AG09309 (cell line): ENCODE measurements around the gene STOM.
A peak's percentile ranks its signal among the peaks of the same experiment; 100 is the strongest.

Experiments
- DNase-seq: peaks from one replicate; pipeline ENCODE4 v3.0.0-alpha.2; 2010; ENCODE audit warnings: low read depth
- H3K4me3 ChIP-seq: 2 replicates; pipeline ENCODE4 v1.5.1; 2011; ENCODE audit warnings: mild to moderate bottlenecking, low read depth, low read length, moderate library complexity; ENCODE audit not compliant: control insufficient read depth
- CTCF ChIP-seq: IDR thresholded peaks from 2 replicates; pipeline ENCODE4 v1.5.1; 2011; ENCODE audit warnings: mild to moderate bottlenecking, low read depth, low read length, inconsistent platforms; ENCODE audit not compliant: insufficient read depth, control insufficient read depth; ENCODE audit errors: missing control alignments

The STOM gene

GRCh38 chr9:121369595-121370265 is at the start of gene STOM:
STOM (minus strand) TSS chr9:121370250; CDS start chr9:121370187, 63 bp downstream.
- no peak for TF ChIP-seq CTCF
- DNase-seq, result peak; percentile 64
- H3K4me3 ChIP-seq, result peak within 1 kb of the TSS; percentile 72

GRCh38 chr9:121411993-121412392 is 41.9 kb upstream of the STOM start:
- no peak for DNase-seq
- no peak overlapping the region for H3K4me3 ChIP-seq
- no peak for TF ChIP-seq CTCF

- no peak overlapping the region for H3K4me3 ChIP-seq
- no peak for TF ChIP-seq CTCF
- DNase-seq, result no peak
These were observed 35.8 kb upstream of the STOM start for GRCh38 chr9:121405899-121406298.

- no peak for DNase-seq
- H3K4me3 ChIP-seq, result no peak overlapping the region
- TF ChIP-seq CTCF, result no peak
These were observed 34.9 kb upstream of the STOM start for GRCh38 chr9:121404906-121405305.

- DNase-seq, result peak; percentile 67
- TF ChIP-seq CTCF, result peak; percentile 40
- H3K4me3 ChIP-seq, result no peak overlapping the region
These were observed 30.0 kb upstream of the STOM start for GRCh38 chr9:121399883-121400607.

- TF ChIP-seq CTCF, result no peak
- H3K4me3 ChIP-seq, result no peak overlapping the region
- no peak for DNase-seq
These were observed 29.3 kb upstream of the STOM start for GRCh38 chr9:121399126-121399882.
